ENCODE measurements around the gene SYNE2.

SYNE2 gene

DNA sequence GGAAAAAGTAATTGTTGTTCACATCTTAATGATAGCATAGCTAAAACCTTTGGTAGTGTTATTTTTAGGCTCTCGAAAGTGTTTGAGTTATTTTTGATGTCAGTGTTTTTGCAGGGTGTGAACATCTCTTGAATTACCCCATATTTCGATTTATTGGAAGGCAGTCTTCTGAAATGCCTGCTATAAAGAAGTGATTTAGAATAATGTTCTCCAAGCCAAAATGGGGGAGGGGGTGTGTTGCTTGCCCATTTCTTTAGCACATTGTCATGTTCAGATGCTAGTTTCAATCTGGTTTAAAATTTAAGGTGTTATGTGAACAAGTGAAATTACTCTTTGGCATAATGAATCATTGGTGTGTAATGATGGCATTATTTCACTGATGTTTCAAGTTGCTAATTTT is 110.6 kb downstream of the SYNE2 start:
- no peak for DNase-seq

DNA sequence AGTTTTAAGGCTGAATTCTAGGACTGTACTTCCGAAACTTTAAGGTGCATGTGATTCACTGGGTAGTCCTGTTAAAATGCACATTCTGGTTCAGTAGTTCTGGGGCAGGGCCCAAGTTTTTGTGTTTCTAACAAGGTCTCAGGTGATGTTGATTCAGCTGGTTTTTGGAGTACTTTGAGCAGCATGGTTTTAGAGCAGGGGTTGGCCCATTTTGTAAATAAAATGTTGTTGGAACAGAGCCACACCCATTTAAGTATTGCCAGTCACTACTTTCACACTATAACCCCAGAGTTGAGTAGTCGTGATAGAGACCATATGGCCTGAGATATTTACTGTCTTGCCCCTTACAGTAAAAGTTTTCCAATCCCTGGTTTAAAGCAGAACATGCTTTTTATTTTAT is 111.3 kb downstream of the SYNE2 start:
- DNase-seq, result no peak

DNA sequence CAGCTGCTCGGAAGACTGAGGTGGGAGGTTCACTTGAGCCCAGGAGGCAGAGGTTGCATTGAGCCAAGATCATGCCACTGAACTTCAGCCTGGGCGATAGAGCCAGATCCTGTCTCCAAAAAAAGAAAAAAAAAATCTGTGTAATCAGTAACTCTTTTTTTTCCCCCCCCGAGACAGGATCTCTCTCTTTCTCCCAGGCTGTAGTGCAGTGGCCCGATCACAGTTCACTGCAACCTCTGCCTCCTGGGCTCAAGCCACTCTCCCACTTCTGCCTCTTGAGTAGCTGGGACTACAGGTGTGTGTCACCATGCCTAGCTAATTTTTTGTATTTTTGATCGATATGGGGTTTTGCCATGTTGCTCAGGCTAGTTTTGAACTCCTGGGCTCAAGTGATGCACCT is 113.6 kb downstream of the SYNE2 start:
- DNase-seq, result no peak

DNA sequence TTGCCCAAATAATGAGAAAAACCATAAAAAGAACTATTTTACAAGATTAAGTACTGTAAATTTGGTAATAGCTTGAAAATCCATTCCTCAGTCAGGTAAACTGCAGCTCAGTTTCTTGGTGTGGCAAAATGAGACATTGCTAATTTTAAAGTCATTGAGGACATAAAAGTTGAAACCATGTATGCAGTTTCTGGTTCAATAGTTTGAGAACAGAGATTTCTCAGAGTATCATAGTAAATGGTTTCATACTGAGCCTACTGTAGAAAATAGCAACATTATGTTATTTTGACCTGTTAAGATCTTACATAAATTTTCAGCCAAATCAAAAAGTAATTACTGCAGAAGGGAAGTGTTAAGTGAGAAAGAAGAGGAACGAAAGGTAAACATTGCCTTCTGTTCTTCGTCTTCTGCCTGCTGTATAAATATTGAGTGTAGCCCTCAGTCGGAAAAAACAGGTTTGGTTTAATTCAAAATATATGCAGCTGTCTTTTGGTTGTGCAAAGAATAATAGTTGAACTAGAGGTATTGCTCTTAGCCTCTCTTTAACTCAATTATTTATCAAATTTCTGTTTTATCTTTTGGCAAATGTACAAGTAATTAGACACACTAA is 119.6 kb downstream of the SYNE2 start:
- no peak for DNase-seq

DNA sequence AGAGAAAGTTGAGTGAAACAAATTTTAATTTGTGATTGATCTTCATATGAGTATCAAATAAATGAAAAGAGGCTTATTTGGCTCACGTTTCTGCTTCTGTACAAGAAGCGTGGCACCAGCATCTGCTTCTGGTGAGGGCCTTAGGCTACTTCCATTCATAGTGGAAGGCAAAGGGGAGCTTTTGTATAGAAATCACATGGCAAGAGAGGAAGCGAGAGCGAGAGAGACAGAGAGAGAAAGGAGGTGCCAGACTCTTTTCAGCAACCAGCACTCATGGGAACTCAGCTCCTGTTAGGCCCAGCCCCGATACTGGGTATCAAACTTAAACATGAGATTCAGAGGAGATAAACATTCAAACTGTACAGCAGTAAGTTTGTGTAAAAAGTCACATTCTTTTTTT is 121.4 kb downstream of the SYNE2 start:
- DNase-seq, result no peak

DNA sequence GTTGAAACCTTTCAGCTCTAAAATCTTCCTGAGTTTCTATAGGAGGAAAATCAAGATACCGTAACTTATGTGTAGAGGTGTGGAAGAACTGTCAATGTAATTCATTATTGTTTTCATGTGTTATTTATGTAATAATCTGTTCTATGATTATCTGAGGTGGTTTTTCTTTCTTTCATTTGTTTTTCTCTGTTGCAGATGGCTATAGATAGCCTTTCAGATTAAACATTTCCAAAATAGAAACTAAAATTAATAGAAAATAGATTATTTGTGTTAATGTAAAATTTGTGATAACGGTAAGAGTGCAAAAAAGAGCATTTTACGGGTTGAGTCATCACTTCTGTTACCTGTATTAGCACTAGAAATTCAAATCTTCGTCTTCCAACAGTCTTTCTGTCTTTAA is 128.8 kb downstream of the SYNE2 start:
- no peak for DNase-seq

DNA sequence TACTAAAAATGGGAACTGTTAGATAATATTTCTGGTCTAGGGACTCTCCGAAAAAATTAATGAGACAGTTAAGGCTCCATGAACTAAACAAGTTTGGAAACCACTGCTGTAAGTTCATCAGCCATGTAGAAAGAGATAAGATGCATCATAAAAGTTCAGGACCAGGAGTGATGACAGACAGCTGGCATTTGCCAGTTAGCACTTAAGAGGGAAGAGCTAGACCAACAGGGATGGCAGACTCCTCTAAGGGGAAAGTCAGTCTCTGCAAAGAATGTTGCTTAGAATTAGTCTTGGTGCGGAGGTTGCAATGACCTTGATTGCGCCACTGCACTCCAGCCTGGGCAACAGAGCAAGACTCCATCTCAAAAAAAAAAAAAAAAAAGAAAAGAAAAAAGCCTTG is 129.4 kb downstream of the SYNE2 start:
- DNase-seq, result no peak

DNA sequence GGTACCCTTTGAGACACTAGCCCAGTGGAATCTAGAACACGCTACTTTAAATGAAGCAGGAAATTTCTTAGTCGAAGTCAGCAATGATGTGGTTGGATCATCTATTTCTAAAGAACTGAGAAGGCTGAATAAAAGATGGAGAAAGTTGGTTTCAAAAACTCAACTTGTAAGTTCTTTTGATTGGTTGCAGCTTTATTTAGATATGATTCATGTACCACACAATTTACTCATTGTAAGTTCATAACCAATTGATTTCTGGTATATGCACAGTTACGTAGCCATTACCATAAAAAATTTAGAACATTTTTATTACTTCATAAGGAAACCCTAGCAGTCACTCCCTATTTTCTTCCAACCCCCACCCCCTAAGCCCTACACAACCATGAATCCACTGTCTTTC is 129.8 kb downstream of the SYNE2 start:
- DNase-seq, result no peak

DNA sequence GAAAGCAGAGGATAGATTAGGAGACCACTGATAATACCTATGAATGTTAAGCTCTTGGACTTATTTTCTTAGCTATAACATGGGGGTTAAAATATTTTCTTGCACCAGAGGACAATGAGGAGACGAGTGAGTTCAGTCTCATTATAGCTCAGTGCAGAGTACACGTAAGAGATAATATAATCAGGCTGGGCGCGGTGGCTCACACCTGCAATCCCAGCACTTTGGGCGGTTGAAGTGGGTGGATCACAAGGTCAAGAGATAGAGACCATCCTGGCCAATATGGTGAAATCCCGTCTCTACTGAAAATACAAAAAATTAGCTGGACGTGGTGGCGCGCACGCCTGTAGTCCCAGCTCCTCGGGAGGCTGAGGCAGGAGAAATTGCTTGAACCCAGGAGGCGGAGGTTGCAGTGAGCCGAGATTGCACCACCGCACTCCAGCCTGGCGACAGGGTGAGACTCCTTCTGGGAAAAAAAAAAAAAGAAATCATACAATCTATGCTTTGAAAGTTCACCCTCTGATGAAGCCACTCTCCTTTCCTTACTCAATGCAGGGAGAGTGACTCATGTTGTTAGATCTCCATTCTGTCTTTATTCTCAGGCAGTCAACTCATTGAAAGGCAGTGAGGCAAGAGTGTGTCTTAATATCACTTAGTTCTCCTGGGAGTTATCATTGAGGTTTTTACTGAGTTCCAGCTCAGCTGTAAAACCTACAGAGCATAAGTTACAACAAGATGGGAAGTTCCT is 134.2 kb downstream of the SYNE2 start:
- no peak for DNase-seq

DNA sequence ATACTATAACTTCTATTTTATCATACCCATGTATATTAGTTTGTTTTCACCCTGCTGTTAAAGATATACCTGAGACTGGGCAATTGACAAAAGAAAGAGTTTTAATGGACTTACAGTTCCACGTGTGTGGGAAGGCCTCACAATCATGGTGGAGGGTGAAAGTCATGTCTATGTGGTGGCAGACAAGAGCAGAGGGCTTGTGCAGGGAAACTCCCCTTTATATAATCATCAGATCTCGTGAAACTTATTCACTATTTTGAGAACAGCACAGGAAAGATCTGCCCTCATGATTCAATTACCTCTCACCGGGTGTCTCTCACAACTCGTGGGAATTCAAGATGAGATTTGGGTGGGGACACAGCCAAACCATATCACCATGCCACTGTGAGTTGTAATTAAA is 135.8 kb downstream of the SYNE2 start:
- no peak for DNase-seq

DNA sequence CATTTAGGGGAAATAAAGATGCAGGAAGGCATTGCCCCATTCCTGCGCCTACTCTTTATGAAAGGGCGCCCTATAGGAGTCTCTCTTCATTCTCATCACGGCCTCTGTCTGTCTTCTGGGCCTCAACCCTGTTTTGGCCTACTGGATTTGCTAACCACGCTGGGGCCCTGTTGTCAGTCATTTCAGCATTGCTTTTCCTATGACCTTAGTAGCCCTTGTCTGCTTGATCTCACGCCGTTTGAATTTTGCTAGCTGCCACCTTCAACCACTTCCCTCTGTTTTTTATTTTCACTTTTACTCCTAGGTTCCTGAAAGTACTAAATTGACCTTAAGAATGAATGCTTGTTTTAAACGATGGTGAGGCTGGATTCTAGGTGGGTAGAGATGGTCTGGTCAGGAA is 139.0 kb downstream of the SYNE2 start:
- DNase-seq, result no peak

DNA sequence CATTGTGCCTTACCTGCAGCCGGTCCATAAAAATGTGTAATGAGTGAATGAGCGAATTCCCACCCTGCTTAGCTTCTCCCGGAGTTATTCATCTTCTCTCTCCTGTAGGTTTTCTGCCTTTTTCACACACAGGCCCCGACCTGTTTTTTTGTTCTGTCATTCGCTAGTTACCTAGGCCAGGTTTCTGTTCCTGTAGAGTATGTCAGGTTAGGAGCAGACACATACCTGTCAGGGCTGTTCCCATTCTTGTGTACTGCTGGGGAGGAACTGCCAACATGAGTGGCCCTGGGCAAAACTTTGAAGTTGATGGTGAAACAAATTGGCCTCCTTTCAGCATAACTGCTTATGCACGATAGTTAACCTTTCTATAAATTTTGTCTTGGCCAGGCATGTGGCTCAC is 140.1 kb downstream of the SYNE2 start:
- no peak for DNase-seq

DNA sequence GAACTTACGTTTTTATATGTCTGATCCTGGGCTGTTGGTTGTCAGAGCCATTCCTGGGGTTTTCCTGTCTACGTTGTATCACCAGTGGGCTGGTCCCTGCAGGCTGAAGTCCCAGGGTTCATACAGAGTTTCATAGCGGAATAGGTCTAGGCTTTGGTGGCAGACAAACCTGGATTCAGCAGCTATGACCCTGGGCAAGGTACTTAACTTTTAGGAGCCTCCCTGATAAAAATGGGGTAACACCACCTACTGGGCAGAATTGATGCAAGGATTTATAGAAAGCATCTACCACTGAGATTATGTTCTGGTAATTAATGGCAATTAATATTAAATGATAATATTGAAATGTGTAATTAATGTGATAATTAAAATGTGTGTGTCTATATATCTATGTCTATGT is 141.2 kb downstream of the SYNE2 start:
- DNase-seq, result no peak

DNA sequence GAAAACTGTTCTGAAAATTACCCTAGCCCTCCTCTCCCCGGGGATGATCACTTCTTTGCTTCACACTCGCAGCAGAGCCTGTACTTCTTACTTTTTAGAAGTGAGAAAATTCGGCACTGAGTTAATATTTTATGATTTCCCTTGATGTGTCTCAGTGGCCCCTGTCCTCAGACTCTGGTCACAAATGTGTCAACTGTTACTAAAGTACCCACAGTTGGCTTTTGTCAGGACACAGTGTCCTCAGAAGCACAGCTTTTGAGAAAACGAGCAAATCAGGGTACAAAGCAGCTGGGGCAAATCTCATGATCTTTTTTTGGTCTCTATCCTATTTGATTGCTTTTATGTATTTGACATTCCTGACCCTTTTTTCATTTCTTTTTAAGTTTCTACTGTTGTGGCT is 142.5 kb downstream of the SYNE2 start:
- no peak for DNase-seq

DNA sequence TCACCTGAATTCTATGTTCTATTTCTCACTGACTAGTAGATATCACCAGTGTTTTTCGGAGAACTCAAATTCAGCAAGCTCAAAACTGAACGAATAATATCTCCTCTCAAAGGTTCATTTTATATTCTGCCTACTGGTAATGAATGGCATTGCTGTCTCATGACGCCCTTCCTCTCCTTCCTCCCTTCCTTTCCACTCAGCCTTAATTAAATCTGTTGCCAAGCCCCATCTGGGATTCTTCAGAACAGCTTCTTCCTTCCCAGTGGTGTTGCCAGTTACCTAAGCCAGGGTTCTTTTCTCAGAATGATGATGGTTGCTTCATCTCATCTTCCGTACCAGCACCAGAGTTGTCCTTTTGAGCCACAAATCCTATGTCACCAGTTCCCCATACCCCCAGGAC is 143.2 kb downstream of the SYNE2 start:
- DNase-seq, result no peak

DNA sequence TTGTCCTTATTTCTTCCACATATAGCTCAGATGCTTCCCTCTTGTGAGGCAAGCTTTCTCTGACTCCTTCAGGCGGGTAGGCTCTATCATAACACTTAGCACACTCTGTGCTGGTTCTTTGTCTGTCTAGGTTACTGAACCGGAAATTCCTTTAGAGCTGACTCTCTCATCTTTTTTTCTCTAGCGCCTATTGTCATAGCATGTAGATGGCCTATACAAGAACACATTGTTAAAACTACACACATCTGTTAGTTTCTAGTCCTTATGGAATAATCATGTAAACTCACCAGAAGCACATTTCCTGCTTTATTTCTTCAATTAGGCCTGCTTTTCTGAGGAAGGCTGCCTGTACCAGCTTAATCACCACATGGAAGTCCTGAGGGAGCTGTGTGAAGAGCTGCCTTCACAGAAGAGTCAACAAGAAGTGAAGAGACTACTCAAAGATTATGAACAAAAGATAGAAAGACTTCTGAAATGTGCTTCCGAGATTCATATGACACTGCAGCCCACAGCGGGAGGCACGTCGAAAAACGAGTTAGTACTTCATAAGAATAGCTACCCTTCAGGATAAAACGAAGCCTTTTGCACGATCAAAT is 143.9 kb downstream of the SYNE2 start:
- DNase-seq, result no peak

DNA sequence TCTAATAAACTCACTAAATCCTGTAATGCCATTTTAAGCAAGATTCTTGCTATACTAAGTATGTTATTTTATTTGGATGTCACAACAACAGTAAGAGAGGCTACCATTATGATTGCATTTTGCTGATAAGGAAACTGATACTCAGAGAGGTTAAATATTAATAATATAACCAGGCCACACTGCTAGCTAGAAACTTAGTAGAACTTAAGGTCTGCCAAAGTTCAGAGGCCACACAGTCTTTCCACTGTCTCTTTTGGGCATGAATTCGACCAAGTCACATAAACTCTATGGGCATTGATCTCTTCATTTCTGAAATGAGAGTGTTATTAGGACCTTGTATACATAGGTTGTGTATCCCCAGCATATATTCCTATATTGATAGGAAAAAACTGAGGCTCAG is 147.9 kb downstream of the SYNE2 start:
- no peak for DNase-seq

DNA sequence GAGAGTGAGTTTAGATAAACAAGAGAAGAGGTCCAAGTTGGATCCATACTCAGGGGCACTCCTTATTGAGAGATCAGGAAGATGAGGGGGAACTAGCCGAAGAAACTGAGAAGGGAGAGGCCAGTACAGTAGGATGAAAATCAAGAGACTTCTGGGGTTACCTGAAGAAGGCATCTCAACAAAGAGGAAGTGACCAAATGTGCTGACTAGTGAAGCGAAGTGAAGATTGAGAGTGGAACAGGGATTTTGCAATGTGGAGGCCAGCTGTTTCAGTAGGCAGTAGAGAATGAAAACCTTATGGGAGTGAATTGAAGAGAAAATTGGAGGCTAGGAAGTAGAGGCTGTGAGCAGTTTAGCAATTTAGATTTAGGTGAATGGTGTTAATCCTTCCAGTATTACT is 153.0 kb downstream of the SYNE2 start:
- DNase-seq, result no peak

DNA sequence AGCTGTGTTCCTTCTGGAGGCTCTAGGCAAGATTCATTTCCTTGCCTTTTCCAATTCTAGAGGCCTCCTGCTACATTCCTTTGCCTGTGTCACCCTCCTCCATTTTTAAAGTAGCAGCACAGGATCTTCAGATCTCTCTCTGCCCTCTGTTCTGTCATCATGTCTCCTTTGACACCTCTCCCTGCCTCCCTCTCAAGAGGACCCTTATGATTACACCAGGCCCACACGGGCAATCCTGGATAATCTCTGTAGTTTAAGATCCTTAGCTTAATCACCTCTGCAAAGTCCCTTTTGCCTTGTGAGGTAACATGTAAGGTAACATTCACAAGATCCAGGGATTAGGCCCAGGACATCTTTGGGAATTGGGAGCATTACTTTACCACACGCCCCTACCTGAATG is 155.2 kb downstream of the SYNE2 start:
- no peak for DNase-seq

DNA sequence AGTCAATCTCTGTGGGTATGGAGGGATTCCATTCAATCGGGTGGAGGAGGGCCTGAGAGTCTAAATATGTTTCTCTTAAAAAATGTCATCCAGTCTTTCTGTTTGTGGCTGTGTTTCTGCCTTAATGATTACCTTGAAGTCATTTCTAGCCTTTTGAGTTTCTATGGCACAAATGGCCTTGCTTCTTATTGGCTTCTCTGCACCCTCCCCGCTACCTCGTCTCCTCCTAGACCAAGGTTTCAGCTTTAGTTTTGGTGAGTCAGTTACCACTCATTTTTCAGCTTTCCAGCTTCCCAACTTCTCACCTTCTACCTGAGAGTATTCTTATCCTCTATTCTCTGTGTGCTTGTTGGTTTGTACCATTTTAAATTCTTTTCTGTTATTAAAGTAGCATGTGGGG is 159.2 kb downstream of the SYNE2 start:
- no peak for DNase-seq

DNA sequence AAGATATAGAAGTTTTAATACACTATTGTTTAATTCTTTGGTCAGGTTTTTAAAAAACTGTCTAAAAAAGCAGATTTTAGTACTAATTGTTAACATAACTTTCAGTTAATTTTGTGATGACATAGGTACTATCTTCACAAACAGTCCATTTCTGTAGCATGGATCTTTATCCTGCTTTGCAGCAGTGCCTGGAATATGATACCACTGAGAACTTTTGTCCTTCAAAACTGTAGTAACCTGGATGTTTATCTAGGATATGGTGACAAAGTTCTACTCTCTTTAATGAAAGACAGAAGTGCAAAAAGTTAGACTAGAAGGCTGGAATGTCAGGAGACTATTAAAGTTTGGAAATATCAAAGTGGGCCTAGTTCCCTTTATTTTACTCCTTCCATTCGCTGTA is 159.9 kb downstream of the SYNE2 start:
- no peak for DNase-seq

DNA sequence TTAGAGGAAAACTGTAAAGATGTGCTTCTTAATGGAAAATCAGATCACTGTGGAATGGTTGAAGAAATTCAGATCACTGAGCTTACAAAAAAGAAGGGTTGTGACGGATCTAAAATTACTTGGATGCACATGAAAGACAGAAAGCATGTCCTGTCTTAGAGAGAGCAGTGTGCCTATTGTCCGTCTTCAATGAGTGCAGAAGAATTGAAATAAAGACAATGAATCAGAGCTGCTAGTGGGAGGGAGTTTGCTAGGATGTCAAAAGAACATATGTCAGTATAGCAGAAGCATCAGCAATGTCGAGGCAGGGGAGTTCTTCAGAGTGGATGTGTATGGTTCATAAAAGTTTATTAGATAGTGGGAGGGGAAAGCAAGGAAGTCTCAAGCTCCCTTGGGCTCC is 172.7 kb downstream of the SYNE2 start:
- DNase-seq, result no peak

DNA sequence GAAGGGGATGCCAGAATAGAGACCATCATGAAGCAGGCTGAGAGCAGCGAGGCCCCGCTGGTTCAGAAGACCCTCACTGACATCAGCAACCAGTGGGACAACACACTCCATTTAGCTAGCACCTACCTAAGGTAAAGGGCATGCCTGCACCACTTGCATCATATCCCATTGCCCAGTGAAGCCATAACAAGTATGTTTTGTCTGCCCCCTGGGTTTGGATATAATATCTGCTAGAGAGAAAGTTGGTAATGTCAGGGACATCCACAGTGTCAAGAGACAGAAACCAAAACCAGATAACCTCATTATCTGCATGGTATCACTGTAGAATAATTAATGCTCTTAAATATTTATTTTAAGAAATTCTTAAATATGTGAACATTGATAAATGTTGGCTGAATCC is 173.8 kb downstream of the SYNE2 start:
- DNase-seq, result no peak

DNA sequence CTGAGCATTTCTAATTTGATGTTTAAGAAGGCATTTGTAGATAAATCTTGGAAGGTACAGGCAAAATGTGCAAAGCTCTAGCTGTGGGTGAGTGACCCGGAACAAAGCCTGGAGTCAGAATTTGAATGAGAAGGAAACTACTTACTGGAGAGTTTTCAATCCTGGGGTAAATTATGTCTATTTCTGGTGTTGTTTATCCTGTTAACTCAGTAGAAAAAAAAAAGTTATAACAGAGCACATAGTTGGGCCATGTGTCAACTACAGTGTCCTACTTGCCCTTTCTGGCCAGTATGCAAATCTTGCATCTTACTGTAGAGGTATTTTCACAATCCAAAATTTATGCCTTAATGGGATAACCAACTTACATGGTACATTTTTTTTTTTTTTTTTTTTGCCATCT is 182.3 kb downstream of the SYNE2 start:
- no peak for DNase-seq
